ENCODE measurements around the gene PPIH.

DNA sequence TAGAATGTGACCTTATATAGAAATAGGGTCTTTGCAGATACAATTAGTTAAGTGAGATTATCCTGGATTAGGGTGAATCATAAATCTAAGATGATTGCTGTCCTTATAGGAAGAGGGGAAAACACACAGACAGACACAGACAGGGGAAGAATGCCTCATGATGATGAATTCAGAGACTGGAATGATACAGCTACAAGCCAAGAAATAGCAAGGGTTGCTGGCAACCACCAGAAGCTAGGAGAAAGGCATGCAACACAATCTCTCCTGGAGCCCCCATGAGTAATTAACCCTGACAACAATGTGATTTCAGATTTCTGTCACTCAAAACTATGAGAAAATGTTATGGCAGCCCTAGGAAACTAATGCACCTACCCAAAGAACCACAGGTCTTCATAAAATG, 19.1 kb upstream of the PPIH start:
- TF ChIP-seq, protein P1, sequence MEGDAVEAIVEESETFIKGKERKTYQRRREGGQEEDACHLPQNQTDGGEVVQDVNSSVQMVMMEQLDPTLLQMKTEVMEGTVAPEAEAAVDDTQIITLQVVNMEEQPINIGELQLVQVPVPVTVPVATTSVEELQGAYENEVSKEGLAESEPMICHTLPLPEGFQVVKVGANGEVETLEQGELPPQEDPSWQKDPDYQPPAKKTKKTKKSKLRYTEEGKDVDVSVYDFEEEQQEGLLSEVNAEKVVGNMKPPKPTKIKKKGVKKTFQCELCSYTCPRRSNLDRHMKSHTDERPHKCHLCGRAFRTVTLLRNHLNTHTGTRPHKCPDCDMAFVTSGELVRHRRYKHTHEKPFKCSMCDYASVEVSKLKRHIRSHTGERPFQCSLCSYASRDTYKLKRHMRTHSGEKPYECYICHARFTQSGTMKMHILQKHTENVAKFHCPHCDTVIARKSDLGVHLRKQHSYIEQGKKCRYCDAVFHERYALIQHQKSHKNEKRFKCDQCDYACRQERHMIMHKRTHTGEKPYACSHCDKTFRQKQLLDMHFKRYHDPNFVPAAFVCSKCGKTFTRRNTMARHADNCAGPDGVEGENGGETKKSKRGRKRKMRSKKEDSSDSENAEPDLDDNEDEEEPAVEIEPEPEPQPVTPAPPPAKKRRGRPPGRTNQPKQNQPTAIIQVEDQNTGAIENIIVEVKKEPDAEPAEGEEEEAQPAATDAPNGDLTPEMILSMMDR (conservative IDR thresholded peaks at IDR 0.05; ENCODE audit: low read depth in 2 of 2), result no peak
- no peak for TF ChIP-seq POLR2AphosphoS5 (IDR thresholded peaks at IDR 0.05; ENCODE audit: low read depth)
- TF ChIP-seq, protein P2, sequence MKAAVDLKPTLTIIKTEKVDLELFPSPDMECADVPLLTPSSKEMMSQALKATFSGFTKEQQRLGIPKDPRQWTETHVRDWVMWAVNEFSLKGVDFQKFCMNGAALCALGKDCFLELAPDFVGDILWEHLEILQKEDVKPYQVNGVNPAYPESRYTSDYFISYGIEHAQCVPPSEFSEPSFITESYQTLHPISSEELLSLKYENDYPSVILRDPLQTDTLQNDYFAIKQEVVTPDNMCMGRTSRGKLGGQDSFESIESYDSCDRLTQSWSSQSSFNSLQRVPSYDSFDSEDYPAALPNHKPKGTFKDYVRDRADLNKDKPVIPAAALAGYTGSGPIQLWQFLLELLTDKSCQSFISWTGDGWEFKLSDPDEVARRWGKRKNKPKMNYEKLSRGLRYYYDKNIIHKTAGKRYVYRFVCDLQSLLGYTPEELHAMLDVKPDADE (IDR thresholded peaks at IDR 0.05), result no peak
- TF ChIP-seq, protein P3, sequence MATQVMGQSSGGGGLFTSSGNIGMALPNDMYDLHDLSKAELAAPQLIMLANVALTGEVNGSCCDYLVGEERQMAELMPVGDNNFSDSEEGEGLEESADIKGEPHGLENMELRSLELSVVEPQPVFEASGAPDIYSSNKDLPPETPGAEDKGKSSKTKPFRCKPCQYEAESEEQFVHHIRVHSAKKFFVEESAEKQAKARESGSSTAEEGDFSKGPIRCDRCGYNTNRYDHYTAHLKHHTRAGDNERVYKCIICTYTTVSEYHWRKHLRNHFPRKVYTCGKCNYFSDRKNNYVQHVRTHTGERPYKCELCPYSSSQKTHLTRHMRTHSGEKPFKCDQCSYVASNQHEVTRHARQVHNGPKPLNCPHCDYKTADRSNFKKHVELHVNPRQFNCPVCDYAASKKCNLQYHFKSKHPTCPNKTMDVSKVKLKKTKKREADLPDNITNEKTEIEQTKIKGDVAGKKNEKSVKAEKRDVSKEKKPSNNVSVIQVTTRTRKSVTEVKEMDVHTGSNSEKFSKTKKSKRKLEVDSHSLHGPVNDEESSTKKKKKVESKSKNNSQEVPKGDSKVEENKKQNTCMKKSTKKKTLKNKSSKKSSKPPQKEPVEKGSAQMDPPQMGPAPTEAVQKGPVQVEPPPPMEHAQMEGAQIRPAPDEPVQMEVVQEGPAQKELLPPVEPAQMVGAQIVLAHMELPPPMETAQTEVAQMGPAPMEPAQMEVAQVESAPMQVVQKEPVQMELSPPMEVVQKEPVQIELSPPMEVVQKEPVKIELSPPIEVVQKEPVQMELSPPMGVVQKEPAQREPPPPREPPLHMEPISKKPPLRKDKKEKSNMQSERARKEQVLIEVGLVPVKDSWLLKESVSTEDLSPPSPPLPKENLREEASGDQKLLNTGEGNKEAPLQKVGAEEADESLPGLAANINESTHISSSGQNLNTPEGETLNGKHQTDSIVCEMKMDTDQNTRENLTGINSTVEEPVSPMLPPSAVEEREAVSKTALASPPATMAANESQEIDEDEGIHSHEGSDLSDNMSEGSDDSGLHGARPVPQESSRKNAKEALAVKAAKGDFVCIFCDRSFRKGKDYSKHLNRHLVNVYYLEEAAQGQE (IDR thresholded peaks at IDR 0.05; ENCODE audit: unreplicated experiment), result no peak
- TF ChIP-seq NANOG (IDR thresholded peaks at IDR 0.05; ENCODE audit: borderline replicate concordance), result no peak

Data from GM23338 (cell line).